SK-N-SH treated with all-trans-retinoic acid at 6 μM for 48 hours (cell line): ENCODE data around the gene HAPLN1.

Experiments
- GLIS3 ChIP-seq: fragments of 250-450 bp; sonication (Bioruptor Pico); IDR thresholded peaks from 2 replicates; pipeline ENCODE4 v1.5.0; 2020; ENCODE audit warnings: mild to moderate bottlenecking, moderate library complexity
- OSR1 ChIP-seq: fragments of 250-450 bp; sonication (Bioruptor Pico); IDR thresholded peaks from 2 replicates; pipeline ENCODE4 v1.8.0; 2022; ENCODE audit warnings: moderate library complexity, mild to moderate bottlenecking, inconsistent platforms
- SNAI2 ChIP-seq: fragments of 250-450 bp; sonication (Bioruptor Pico); IDR thresholded peaks from 2 replicates; pipeline ENCODE4 v1.5.0; 2020; ENCODE audit warnings: mild to moderate bottlenecking, moderate library complexity
- ZFP30 ChIP-seq: fragments of 450-650 bp; formaldehyde crosslinking; IDR thresholded peaks from 2 replicates; pipeline ENCODE4 v1.5.0; 2022; ENCODE audit warnings: mild to moderate bottlenecking, moderate library complexity
- ZNF8 ChIP-seq: fragments of 450-650 bp; formaldehyde crosslinking; IDR thresholded peaks from 2 replicates; pipeline ENCODE4 v1.5.0; 2020; ENCODE audit warnings: mild to moderate bottlenecking, moderate library complexity
- TF ChIP-seq, protein P1 (sequence below): fragments of 250-450 bp; sonication (Bioruptor Pico); IDR thresholded peaks from 2 replicates; pipeline ENCODE4 v1.5.0; 2020; ENCODE audit warnings: mild to moderate bottlenecking, moderate library complexity
- TF ChIP-seq, protein P2 (sequence below): fragments of 250-450 bp; sonication (Bioruptor Pico); IDR thresholded peaks from 2 replicates; pipeline ENCODE4 v1.5.1; 2021; ENCODE audit warnings: mild to moderate bottlenecking, moderate library complexity
- TF ChIP-seq, protein P3 (sequence below): fragments of 250-450 bp; sonication (Bioruptor Pico); IDR thresholded peaks from 2 replicates; pipeline ENCODE4 v1.8.0; 2020; ENCODE audit warnings: mild to moderate bottlenecking, moderate library complexity, borderline replicate concordance

DNA sequence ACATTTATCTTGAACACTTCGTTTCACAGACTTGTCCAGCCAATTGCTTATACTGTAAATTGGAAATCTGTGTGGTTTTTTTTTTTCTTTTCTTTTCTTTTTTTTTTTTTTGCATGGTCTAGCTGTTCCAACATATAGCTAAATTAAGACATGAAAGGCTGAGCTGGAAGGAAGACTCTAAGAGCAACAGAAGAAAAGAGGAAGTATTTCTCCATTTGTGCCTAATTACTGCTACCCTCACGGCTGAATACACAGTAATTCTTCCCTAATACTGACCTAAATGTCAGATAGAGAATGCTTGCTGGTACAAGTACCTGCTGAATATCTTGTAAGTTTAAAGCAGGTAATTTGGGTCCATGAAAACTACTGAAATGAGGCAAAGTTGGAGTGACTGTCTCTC is 11.0 kb upstream of the HAPLN1 start:
- TF ChIP-seq SNAI2 (CRISPR knock-in tag) (no peak), ZNF8 (CRISPR knock-in tag) (no peak), GLIS3 (CRISPR knock-in tag) (no peak), ZFP30 (CRISPR knock-in tag) (no peak), OSR1 (CRISPR knock-in tag) (no peak)
- TF ChIP-seq, protein P1, sequence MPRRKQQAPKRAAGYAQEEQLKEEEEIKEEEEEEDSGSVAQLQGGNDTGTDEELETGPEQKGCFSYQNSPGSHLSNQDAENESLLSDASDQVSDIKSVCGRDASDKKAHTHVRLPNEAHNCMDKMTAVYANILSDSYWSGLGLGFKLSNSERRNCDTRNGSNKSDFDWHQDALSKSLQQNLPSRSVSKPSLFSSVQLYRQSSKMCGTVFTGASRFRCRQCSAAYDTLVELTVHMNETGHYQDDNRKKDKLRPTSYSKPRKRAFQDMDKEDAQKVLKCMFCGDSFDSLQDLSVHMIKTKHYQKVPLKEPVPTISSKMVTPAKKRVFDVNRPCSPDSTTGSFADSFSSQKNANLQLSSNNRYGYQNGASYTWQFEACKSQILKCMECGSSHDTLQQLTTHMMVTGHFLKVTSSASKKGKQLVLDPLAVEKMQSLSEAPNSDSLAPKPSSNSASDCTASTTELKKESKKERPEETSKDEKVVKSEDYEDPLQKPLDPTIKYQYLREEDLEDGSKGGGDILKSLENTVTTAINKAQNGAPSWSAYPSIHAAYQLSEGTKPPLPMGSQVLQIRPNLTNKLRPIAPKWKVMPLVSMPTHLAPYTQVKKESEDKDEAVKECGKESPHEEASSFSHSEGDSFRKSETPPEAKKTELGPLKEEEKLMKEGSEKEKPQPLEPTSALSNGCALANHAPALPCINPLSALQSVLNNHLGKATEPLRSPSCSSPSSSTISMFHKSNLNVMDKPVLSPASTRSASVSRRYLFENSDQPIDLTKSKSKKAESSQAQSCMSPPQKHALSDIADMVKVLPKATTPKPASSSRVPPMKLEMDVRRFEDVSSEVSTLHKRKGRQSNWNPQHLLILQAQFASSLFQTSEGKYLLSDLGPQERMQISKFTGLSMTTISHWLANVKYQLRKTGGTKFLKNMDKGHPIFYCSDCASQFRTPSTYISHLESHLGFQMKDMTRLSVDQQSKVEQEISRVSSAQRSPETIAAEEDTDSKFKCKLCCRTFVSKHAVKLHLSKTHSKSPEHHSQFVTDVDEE (CRISPR knock-in tag) = no peak
- TF ChIP-seq, protein P2, sequence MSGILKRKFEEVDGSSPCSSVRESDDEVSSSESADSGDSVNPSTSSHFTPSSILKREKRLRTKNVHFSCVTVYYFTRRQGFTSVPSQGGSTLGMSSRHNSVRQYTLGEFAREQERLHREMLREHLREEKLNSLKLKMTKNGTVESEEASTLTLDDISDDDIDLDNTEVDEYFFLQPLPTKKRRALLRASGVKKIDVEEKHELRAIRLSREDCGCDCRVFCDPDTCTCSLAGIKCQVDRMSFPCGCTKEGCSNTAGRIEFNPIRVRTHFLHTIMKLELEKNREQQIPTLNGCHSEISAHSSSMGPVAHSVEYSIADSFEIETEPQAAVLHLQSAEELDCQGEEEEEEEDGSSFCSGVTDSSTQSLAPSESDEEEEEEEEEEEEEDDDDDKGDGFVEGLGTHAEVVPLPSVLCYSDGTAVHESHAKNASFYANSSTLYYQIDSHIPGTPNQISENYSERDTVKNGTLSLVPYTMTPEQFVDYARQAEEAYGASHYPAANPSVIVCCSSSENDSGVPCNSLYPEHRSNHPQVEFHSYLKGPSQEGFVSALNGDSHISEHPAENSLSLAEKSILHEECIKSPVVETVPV (CRISPR knock-in tag) = no peak
- TF ChIP-seq, protein P3, sequence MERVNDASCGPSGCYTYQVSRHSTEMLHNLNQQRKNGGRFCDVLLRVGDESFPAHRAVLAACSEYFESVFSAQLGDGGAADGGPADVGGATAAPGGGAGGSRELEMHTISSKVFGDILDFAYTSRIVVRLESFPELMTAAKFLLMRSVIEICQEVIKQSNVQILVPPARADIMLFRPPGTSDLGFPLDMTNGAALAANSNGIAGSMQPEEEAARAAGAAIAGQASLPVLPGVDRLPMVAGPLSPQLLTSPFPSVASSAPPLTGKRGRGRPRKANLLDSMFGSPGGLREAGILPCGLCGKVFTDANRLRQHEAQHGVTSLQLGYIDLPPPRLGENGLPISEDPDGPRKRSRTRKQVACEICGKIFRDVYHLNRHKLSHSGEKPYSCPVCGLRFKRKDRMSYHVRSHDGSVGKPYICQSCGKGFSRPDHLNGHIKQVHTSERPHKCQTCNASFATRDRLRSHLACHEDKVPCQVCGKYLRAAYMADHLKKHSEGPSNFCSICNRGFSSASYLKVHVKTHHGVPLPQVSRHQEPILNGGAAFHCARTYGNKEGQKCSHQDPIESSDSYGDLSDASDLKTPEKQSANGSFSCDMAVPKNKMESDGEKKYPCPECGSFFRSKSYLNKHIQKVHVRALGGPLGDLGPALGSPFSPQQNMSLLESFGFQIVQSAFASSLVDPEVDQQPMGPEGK = no peak
